ENCODE measurements around the gene SLC2A1.

The SLC2A1 gene

GRCh38 chr1:42887366-42887765 lies 71.3 kb downstream of the SLC2A1 start:
- DNase-seq, result no peak

GRCh38 chr1:42886800-42887199 lies 71.9 kb downstream of the SLC2A1 start:
- DNase-seq, result no peak

- no peak for DNase-seq
These were observed 72.5 kb downstream of the SLC2A1 start for GRCh38 chr1:42886046-42886739.

GRCh38 chr1:42880384-42880783 lies 78.3 kb downstream of the SLC2A1 start:
- DNase-seq, result no peak

- no peak for DNase-seq
These were observed 81.3 kb downstream of the SLC2A1 start for GRCh38 chr1:42877380-42877779.

- DNase-seq, result peak; percentile 24
These were observed 82.7 kb downstream of the SLC2A1 start for GRCh38 chr1:42876009-42876408.

All from NCI-H1092 (cell line).